A673 (cell line): ENCODE results near the gene HSD17B3. TPM values are rescaled to one million over a fixed set of nuclear protein-coding genes. Genes with fewer than 3 reads are reported as not detected.
"Not testable (repeated sequence)": the region's sequence is repeated elsewhere in the genome, so short reads cannot be mapped to it uniquely, and the experiment has no call there.

Source experiments
- BruUV-seq: library from RNA; stranded (reverse); fragments of 400-500 nt; replicated peaks from 2 replicates; lab custom pipeline; 2021; lab: Mats Ljungman, UMichigan
- CTCF ChIA-PET: fragments of 300-600 bp; sonication (Branson Sonifier 250); formaldehyde crosslinking; loops from one replicate; lab custom pipeline; 2022; ENCODE audit warnings: antibody characterized with exemption; lab: Charles Lee
- POLR2A ChIA-PET: fragments of 300-600 bp; sonication (Branson Sonifier 250); formaldehyde crosslinking; loops from one replicate; lab custom pipeline; 2022; ENCODE audit warnings: antibody characterized with exemption; ENCODE audit not compliant: low non-redundant PET; lab: Charles Lee
- DNase-seq: peaks from one replicate; pipeline ENCODE4 v3.0.0-alpha.2; 2015; ENCODE audit warnings: low spot score
- H3K27ac ChIP-seq: fragments of 200-600 bp; sonication (generic); 2 replicates; pipeline ENCODE4 v1.5.1; 2016; ENCODE audit warnings: mixed run types, low read depth, mild to moderate bottlenecking, mixed read lengths, antibody characterized with exemption, low read length; ENCODE audit not compliant: poor library complexity, severe bottlenecking
- H3K27me3 ChIP-seq: fragments of 200-600 bp; sonication (generic); replicated peaks from 2 replicates; pipeline ENCODE4 v1.6.1; 2017; ENCODE audit warnings: mixed run types, low read depth, mild to moderate bottlenecking, mixed read lengths, antibody characterized with exemption, low read length; ENCODE audit not compliant: insufficient read depth, poor library complexity
- H3K36me3 ChIP-seq: fragments of 200-600 bp; sonication (generic); 2 replicates; pipeline ENCODE4 v1.6.1; 2016; ENCODE audit warnings: mixed run types, mild to moderate bottlenecking, mixed read lengths, antibody characterized with exemption, low read length; ENCODE audit not compliant: insufficient read depth, poor library complexity, severe bottlenecking
- H3K4me1 ChIP-seq: fragments of 200-600 bp; sonication (generic); 2 replicates; pipeline ENCODE4 v1.6.1; 2017; ENCODE audit warnings: mixed run types, mild to moderate bottlenecking, mixed read lengths, antibody characterized with exemption, low read length; ENCODE audit not compliant: insufficient read depth, poor library complexity, severe bottlenecking
- H3K4me3 ChIP-seq: fragments of 200-600 bp; sonication (generic); 2 replicates; pipeline ENCODE4 v1.5.1; 2016; ENCODE audit warnings: low read depth, mixed run types, mild to moderate bottlenecking, mixed read lengths, low read length; ENCODE audit not compliant: poor library complexity, severe bottlenecking
- H3K9me3 ChIP-seq: fragments of 200-600 bp; sonication (generic); 2 replicates; pipeline ENCODE4 v1.6.1; 2016; ENCODE audit warnings: mixed run types, low read depth, mild to moderate bottlenecking, mixed read lengths, antibody characterized with exemption, low read length; ENCODE audit not compliant: poor library complexity, severe bottlenecking
- CTCF ChIP-seq: fragments of 300-800, 200-600 bp; sonication (generic); conservative IDR thresholded peaks from 2 replicates; pipeline ENCODE4 v1.5.1; 2017; ENCODE audit warnings: low read depth, mild to moderate bottlenecking, antibody characterized with exemption, low read length, moderate library complexity, mixed read lengths
- EZH2 ChIP-seq: fragments of 200-600 bp; sonication (generic); IDR thresholded peaks from 2 replicates; pipeline ENCODE4 v1.6.1; 2017; ENCODE audit warnings: borderline replicate concordance, low read depth, mild to moderate bottlenecking, mixed read lengths, antibody characterized with exemption, low read length; ENCODE audit not compliant: poor library complexity, severe bottlenecking
- intact Hi-C: fragments of 100-400 bp; cut with micrococcal nuclease; formaldehyde crosslinking; loops from one replicate; pipeline ENCODE4 v1.10.0; 2022; ENCODE audit not compliant: unreplicated experiment
- total RNA-seq: library from RNA; stranded (reverse); gene quantifications from 2 replicates; pipeline ENCODE4 v1.2.3, GENCODE V29; 2021

The HSD17B3 gene
- total RNA-seq, 1 experiment from 2014 or later = not detected

- Histone ChIP-seq H3K4me3 (no peak overlapping the region), H3K4me1 (no peaks in the 10 kb centered on the region), H3K27me3 (no peaks in the 10 kb centered on the region), H3K9me3 (peaks cover 8% of the 10 kb centered on the region), H3K27ac (no peak overlapping the region), H3K36me3 (no peaks in the 10 kb centered on the region)
- DNase-seq = no peak
- no TSS peak for BruUV-seq
- ChIA-PET CTCF (no interaction called here), POLR2A (interaction anchor here (0.5 kb wide), 1 partner anchor 1669 kb away, joined by 3 read pairs; no protein-coding TSS in a partner anchor)
- intact Hi-C loops = no loop called here
- TF ChIP-seq EZH2 (no peak), CTCF (no peak)
These were observed 112.0 kb downstream of the HSD17B3 start for GRCh38 chr9:96189995-96190394.

- H3K9me3 ChIP-seq, CTCF ChIA-PET, H3K27ac ChIP-seq, H3K27me3 ChIP-seq, intact Hi-C loops, BruUV-seq, H3K36me3 ChIP-seq, H3K4me1 ChIP-seq, DNase-seq, H3K4me3 ChIP-seq: not testable (repeated sequence)
- POLR2A ChIA-PET = interaction anchor here (0.5 kb wide), 1 partner anchor 1669 kb away, joined by 3 read pairs; no protein-coding TSS in a partner anchor
These were observed 112.4 kb downstream of the HSD17B3 start for GRCh38 chr9:96189581-96189980.

GRCh38 chr9:96188571-96188970 lies 113.4 kb downstream of the HSD17B3 start:
- Histone ChIP-seq H3K27me3 (no peaks in the 10 kb centered on the region), H3K36me3 (no peaks in the 10 kb centered on the region), H3K4me3 (no peak overlapping the region), H3K27ac (no peak overlapping the region), H3K9me3 (peaks cover 8% of the 10 kb centered on the region), H3K4me1 (no peaks in the 10 kb centered on the region)
- no TSS peak for BruUV-seq
- no peak for DNase-seq
- intact Hi-C loops = no loop called here
- TF ChIP-seq CTCF (no peak), EZH2 (no peak)
- ChIA-PET CTCF (no interaction called here), POLR2A (no interaction called here)

- H3K4me3 ChIP-seq = no peak overlapping the region
- intact Hi-C loops = no loop called here
- POLR2A ChIA-PET = no interaction called here
These were observed 114.8 kb downstream of the HSD17B3 start for GRCh38 chr9:96187151-96187555.

More at GRCh38 chr9:96187151-96187555, 114.8 kb downstream of the HSD17B3 start:
- Histone ChIP-seq H3K36me3 (no peaks in the 10 kb centered on the region), H3K27ac (no peak overlapping the region), H3K9me3 (peaks cover 8% of the 10 kb centered on the region), H3K27me3 (no peaks in the 10 kb centered on the region), H3K4me1 (no peaks in the 10 kb centered on the region)
- TF ChIP-seq CTCF (no peak), EZH2 (no peak)
- CTCF ChIA-PET = no interaction called here
- no peak for DNase-seq
- no TSS peak for BruUV-seq
